Measurements from ENCODE around the gene ZBTB17.

Gene ZBTB17

GRCh38 chr1:15974855-15975254 lies 1.0 kb downstream of the ZBTB17 start:
- H3K27ac ChIP-seq (ENCODE audit: low read depth, low read length): peak overlapping the region; percentile 86
- peaks cover 36% of the 10 kb centered on the region for H3K4me1 ChIP-seq (ENCODE audit: control insufficient read depth, low read length)
- peaks cover 25% of the 10 kb centered on the region for H3K36me3 ChIP-seq (ENCODE audit: control insufficient read depth, low read length)
- no peaks in the 10 kb centered on the region for H3K9me2 ChIP-seq (replicated peaks; ENCODE audit: control insufficient read depth, low read length)
- peaks cover 38% of the 10 kb centered on the region for H3K79me2 ChIP-seq (ENCODE audit: control insufficient read depth, low read length)
- H3K9me3 ChIP-seq (ENCODE audit: control insufficient read depth, insufficient read depth, low read length): no peaks in the 10 kb centered on the region
- TF ChIP-seq EZH2phosphoT487 (IDR thresholded peaks at IDR 0.05; ENCODE audit: borderline replicate concordance, low read length) (no peak), CTCF (IDR thresholded peaks at IDR 0.05; ENCODE audit: low read depth, low read length, poor library complexity, severe bottlenecking) (no peak)
- no peaks in the 10 kb centered on the region for H4K20me1 ChIP-seq (ENCODE audit: control insufficient read depth, insufficient read depth, low read depth, low read length)
- H3K27me3 ChIP-seq (ENCODE audit: control insufficient read depth, low read length): no peaks in the 10 kb centered on the region
- H3K4me3 ChIP-seq (ENCODE audit: low read length): peak overlapping the region; percentile 76
- peak overlapping the region; percentile 87 for H3K4me2 ChIP-seq (ENCODE audit: low read length)
- H3F3A ChIP-seq (ENCODE audit: control insufficient read depth, insufficient read depth): peaks cover 9% of the 10 kb centered on the region

GRCh38 chr1:15973772-15974171 lies 2.1 kb downstream of the ZBTB17 start:
- no peaks in the 10 kb centered on the region for H3K27me3 ChIP-seq (ENCODE audit: control insufficient read depth, low read length)
- H3K4me2 ChIP-seq (ENCODE audit: low read length): peak overlapping the region; percentile 87
- H3K27ac ChIP-seq (ENCODE audit: low read depth, low read length): peak overlapping the region; percentile 86
- H3K36me3 ChIP-seq (ENCODE audit: control insufficient read depth, low read length): peaks cover 33% of the 10 kb centered on the region
- peak overlapping the region; percentile 76; the same call in 1 of the 2 replicates for H3K4me3 ChIP-seq (ENCODE audit: low read length)
- no peaks in the 10 kb centered on the region for H4K20me1 ChIP-seq (ENCODE audit: control insufficient read depth, insufficient read depth, low read depth, low read length)
- TF ChIP-seq EZH2phosphoT487 (IDR thresholded peaks at IDR 0.05; ENCODE audit: borderline replicate concordance, low read length) (no peak), CTCF (IDR thresholded peaks at IDR 0.05; ENCODE audit: low read depth, low read length, poor library complexity, severe bottlenecking) (no peak)
- H3K79me2 ChIP-seq (ENCODE audit: control insufficient read depth, low read length): peaks cover 45% of the 10 kb centered on the region
- H3K9me3 ChIP-seq (ENCODE audit: control insufficient read depth, insufficient read depth, low read length): no peaks in the 10 kb centered on the region
- peaks cover 9% of the 10 kb centered on the region for H3F3A ChIP-seq (ENCODE audit: control insufficient read depth, insufficient read depth)
- H3K4me1 ChIP-seq (ENCODE audit: control insufficient read depth, low read length): peaks cover 36% of the 10 kb centered on the region
- H3K9me2 ChIP-seq (replicated peaks; ENCODE audit: control insufficient read depth, low read length): no peaks in the 10 kb centered on the region

- peaks cover 9% of the 10 kb centered on the region for H3F3A ChIP-seq (ENCODE audit: control insufficient read depth, insufficient read depth)
- no peak overlapping the region for H3K4me2 ChIP-seq (ENCODE audit: low read length)
- no peak for TF ChIP-seq CTCF (IDR thresholded peaks at IDR 0.05; ENCODE audit: low read depth, low read length, poor library complexity, severe bottlenecking)
- TF ChIP-seq EZH2phosphoT487 (IDR thresholded peaks at IDR 0.05; ENCODE audit: borderline replicate concordance, low read length): no peak
- peaks cover 57% of the 10 kb centered on the region for H3K79me2 ChIP-seq (ENCODE audit: control insufficient read depth, low read length)
- H3K27ac ChIP-seq (ENCODE audit: low read depth, low read length): no peak overlapping the region
- H3K4me3 ChIP-seq (ENCODE audit: low read length): no peak overlapping the region
- H4K20me1 ChIP-seq (ENCODE audit: control insufficient read depth, insufficient read depth, low read depth, low read length): no peaks in the 10 kb centered on the region
- no peaks in the 10 kb centered on the region for H3K9me2 ChIP-seq (replicated peaks; ENCODE audit: control insufficient read depth, low read length)
- H3K9me3 ChIP-seq (ENCODE audit: control insufficient read depth, insufficient read depth, low read length): no peaks in the 10 kb centered on the region
- H3K36me3 ChIP-seq (ENCODE audit: control insufficient read depth, low read length): peaks cover 35% of the 10 kb centered on the region
- no peaks in the 10 kb centered on the region for H3K27me3 ChIP-seq (ENCODE audit: control insufficient read depth, low read length)
- peaks cover 36% of the 10 kb centered on the region for H3K4me1 ChIP-seq (ENCODE audit: control insufficient read depth, low read length)
Observed at GRCh38 chr1:15972409-15972808, 3.5 kb downstream of the ZBTB17 start.

Data from DOHH2 (cell line).